OCI-M2 (cell line): ENCODE measurements around the gene HSPA12B.

Source experiments
- DNase-seq: peaks from one replicate; lab custom pipeline; 2025; ENCODE audit not compliant: unreplicated experiment; lab: John Stamatoyannopoulos, UW

HSPA12B gene

GRCh38 chr20:3704087-3704486 is 28.4 kb upstream of the HSPA12B start:
- no peak for DNase-seq

GRCh38 chr20:3705491-3705969 is 27.0 kb upstream of the HSPA12B start:
- DNase-seq = no peak

DNA sequence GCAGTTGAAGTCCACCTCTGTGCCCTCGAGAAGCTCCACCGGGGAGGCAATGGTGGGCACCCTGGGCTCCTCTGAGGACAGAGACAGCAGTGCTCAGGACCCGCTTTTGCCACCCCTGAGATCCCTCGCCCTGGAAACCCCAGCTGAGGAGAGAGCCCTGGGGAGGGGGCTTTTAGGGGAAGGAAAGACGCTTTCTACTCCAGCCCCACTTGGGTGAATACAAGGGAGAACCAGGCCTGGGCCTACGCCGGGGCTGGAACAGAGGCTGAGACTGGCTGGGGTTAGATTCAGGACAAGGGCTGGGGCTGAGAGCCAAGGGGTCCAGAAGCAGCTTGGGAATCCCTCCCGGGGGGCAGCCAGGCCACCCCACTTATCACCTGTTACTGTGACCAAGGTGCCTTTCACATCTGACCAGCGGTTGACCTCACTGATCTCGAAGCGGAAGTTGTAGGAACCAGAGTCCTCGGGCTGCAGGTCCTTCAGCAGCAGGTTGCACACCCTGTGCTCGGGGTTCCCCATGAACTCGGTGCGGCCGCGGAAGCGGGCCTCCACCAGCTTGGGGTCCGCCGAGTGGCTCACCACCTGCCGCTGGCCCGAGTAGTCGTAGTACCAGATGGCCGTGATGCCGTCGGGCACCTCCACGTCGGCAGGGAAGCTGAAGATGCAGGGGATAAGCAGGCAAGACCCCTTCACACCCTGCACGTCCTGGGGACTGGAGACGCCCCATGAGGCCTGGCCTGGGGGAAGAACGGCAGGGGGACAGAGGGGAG is 26.3 kb upstream of the HSPA12B start:
- no peak for DNase-seq

DNA sequence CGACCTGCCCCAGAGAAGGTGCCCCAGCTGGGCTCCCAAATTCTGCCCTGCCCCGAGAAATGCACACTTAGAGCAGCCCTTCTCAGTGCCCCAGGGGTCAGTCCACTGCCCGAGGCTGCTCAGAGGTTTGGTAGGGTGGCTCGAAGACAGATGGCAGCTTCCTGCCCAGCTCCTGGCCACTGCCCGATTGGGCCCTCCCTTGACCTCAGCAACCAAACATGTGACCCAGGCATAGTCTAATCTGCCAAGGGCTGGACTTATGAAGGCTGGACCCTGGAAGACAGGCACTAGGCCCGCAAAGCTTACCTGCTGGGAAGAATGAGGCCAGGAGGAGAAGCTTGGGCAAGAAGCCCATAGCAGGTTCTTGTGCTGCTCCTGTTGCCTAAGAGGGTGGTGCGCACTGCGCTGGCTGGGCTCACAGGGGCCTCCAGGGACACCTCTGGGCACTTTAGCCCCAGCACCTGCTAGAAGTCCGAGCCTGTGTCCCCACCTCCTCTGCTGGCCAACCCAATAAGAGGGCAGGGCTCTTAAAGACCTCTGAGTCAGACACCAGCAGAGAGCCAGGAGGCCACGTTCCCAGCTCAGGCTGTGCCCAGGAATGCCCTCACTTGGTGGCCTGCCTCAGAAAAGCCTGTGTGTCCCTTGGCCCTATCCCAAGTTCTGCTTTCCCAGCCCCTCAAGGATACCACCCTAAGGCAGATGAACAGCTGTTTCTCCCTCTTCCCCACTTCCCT is 25.5 kb upstream of the HSPA12B start:
- DNase-seq = no peak

GRCh38 chr20:3707508-3707899 is 25.0 kb upstream of the HSPA12B start:
- DNase-seq = no peak

DNA sequence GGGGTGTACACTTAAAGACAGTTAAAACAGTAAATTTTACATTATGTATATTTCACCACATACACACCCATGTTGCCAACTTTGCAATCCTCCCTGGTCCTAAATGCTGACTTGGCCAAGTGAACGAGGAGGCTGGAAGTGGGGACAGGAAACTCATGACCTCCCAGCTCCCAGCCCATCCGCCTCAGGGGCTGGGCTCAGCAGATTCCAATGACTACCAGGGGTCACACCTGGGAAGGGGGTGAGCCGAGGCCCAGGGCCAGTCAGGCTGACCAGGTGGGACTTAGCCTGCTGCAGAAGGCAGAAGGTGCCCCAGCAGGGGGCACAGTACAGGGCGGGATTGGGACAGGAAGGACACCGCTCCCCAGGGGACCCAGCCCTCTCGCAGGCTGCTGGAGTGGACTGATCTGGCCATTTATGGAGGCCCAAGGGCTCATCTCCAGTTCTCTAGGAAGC is 22.4 kb upstream of the HSPA12B start:
- DNase-seq = no peak

DNA sequence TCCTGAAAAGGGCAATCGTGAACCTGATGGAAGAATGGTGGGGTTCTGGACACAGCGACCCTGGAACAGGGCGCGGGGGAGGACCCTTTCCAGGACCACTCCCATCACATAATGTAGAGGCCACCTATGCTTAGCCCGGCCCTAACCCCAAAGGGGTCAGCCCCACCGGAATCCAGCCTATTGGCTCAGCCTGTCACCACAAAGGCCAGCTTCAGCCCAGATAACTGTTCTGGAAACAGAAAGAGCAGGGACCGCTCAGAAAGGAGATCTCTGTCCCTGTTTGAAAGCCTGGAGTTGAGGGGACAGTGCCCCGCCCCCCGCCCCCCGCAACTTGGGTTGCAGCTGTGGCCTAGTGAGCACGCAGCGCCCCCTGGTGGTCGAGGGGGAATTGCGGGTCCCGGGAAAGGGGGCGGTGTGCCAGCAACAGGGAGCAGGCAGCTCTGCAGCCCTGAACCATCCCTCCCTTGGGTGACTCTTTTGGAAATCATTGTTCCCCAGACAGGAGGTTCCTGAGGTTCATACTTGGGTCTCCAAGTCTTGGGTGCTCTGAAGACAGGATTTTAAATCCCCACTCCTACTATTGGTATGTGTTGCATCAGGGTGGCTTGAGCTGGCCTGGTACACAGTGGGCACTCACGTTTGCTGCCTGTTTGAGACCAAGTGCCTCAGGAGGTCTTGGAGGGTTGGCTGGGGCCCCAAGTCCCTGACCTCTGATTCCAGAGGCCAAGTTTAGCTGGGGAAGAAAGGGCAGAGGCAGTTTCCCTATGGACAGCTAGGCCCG is 21.6 kb upstream of the HSPA12B start:
- peak; percentile 30 for DNase-seq

DNA sequence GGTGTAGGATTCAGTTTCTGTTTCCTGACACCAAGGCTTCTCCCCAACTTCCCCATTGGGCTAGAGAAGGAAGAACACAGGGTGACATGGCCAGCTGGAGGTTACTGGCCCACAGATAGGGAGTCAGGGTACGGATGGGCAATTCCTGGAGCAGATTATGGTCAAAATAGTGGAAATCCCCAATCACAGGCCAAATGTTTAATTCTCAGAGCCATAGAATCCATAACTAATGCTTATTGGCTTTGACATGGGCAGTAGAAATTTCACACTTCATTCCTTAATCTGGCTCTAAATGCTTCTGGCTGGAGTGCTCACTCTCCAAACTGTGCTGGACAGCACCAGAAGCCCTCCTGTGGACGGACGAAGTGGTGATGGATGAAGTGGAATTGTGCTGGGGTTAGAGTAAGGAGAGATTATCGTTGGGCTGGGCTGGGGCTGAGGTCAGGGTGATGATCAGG is 21.0 kb upstream of the HSPA12B start:
- DNase-seq = no peak

DNA sequence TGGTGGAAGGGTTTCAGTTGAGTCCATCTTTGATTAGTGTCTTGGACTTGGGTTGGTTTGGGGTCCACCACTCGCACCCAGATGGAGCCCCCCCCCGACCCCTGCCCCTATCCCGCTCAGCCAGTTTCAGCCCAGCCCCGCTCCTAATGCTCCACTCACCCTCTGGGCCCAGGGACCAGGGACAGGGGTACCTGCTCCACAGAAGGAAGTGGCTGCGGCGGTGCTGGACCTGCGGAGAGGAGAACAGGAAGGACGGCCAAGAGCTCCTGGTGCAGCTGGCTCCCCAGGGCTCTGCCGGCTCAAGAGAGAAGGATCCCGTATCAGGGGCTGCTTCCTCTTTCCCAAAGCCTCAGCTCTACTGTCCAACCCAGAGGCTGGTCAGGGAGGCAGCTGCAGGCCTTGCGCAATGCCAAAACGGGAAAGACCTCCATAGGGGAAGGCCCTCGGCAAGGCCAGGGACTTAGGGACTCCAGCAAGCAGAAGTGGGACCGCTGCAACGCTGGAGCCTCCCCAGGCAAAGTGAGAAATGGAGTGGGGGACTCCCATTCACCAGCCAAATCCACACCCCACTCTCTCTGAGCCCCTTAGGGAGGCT is 20.1 kb upstream of the HSPA12B start, which contains the start of gene SIGLEC1:
TSS of gene SIGLEC1 (minus strand) at position 322 of the 595 bp plus-strand sequence. CDS start 5,472 bp downstream, outside the sequence.
- no peak for DNase-seq

DNA sequence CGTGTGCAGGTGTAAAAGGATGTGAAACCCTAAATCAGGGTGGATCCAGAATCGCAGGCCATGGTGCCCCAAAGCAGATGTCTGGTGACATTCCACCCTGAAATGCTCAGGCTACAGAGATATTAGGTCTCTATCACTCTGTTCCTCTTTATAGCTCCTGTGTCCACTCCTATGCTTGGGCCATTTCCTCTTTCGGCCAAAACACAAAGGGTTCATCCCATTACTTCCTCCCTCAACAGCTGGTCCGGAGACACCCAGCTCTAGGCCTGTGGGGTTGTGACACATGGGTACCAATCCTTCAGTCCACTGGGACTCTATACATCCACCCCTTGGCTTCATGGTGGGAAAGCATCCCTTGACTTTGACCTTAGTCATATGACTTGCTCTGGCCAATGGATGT is 18.4 kb upstream of the HSPA12B start:
- no peak for DNase-seq

DNA sequence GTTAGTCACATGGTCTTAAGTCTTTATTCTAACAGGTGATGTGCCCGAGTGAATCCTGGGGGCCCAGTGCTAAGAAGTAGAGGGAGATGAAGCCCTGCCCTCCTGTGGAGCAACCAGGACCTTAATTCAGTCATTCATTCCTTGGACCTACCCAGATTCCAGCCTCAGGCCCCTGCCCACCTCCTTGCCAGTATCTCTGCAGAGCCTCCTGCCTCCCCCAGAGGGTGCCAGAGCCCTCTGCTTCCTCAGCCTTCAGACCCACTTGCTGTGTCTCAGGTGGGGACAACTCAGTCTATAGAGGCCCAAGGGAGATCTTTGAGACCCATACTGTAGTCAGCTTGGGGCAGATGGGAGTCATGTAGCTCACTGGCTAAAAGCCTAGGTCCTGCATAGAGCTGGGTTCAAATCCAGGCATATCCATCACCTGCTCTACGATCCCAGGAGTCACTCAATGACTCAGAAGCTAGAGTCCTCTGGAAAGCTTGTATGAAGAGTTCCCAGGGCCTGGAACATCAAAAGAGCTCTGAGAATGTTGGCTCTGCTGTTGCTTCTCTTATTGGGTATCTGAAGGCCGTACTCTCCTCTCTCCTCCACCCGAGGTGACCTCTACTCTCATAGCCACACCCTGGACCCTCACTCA is 16.2 kb upstream of the HSPA12B start:
- DNase-seq = no peak

GRCh38 chr20:3719046-3719445 is 13.4 kb upstream of the HSPA12B start:
- DNase-seq = no peak

GRCh38 chr20:3720068-3720467 is 12.4 kb upstream of the HSPA12B start:
- DNase-seq = no peak

- DNase-seq = no peak
Observed at GRCh38 chr20:3720626-3721025, 11.9 kb upstream of the HSPA12B start.

- no peak for DNase-seq
Observed at GRCh38 chr20:3721912-3722311, 10.6 kb upstream of the HSPA12B start.

GRCh38 chr20:3723284-3723683 is 9.2 kb upstream of the HSPA12B start:
- DNase-seq = no peak

DNA sequence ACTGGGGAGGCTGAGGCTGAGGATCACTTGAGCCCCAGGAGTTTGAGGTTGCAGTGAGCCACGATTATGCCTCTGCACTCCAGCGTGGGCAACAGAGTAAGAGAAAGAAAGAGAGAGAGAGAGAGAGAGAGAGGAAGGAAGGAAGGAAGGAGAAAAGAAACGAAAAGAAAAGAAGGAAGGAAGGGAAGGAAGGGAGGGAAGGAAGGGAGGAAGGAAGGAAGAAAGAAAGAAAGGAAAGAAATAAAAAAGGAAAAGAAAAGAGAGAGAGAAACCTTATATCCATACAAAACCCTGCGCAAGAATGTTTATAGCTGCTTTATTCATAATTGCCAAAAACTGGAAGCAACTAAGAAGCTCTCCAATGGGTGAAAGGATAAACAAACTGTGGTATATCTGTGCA is 8.1 kb upstream of the HSPA12B start:
- DNase-seq = no peak

- DNase-seq = no peak
Observed at GRCh38 chr20:3727401-3728021, 5.0 kb upstream of the HSPA12B start.

DNA sequence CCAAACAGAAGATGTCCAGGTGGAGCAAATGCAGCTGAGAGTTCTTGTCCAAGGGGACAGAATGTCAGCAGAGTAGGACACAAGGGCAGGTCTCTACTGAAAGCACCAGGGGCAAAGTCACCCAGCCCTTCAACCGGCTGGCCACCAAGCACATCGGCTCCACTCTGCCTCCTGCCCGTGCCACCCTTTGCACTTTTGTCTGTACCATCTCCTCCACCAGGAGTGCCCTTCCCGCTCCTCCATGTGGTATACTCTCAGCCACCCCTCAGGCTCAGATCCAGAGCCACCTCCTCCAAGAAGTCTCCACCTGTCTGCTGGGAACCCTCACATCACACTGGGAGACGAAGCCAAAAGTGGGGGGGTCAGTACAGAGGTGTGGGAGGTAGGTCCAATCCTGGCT is 4.1 kb upstream of the HSPA12B start:
- DNase-seq = no peak

GRCh38 chr20:3728876-3729275 is 3.6 kb upstream of the HSPA12B start:
- DNase-seq = no peak
